ENCODE results near the gene HES5.

The HES5 gene

DNA sequence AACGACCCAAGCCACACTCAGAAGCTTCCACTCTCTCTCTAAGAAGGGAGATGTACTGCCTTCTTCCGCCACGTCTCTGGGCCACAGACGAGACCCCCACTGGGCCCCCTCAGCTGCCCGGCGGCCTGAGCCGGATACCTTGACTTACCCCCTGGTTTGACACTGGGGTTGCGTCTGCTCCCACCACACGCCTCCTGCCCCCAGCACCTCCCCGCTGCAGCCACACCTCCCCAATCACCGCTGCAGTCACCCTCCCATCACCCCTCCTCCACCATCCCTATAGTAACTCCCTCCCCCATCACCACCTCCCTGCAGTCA lies 14.3 kb downstream of the HES5 start:
- in situ Hi-C loops (cut with MboI; ENCODE audit: low pct_unique_long_range_greater_than_20kb, low sequenced_read_pairs, unreplicated experiment), result no loop called here

DNA sequence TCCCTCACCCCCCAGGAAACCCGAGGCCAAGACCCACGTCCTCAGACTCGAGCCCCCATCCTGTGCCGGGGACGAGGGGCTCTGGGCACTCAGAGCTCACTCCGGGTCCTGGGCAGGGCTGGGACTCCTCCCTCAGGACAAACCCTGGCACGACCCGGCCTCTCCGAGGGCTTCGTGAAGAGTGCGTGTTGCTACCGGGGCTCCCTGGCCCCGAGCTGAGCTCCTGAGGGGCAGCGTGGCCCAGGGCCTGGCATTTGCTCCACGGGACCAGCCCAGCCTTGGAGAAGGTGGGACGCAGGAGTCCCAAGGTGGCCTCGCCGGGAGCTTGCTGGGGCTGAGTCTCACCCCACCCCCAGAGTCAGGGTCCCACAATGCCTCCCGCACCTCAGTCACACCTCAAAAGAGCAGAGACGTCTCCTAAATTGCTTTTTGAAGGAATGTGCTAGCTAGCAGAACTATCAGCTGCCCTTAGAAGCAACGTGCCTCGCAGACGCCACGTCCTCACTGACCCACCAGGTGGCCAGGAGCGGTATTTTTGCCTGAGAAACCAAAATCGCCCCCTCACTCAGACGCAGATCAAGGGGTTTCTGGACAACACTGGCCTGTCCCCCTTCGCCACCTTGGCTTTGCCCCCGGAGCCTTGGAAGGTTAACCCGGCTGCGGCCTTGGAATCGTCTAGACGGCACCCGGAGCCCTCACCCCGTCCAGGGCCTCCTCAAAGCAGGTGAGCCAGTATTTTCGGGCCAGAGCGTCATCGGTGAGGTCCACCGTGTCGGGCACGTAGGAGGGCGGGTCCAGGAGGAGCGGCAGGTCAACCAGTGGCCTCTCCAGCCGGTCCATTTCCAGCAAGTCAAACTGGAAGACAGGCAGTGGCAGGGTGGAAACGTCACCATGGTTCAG lies 14.9 kb downstream of the HES5 start:
- TF ChIP-seq, protein P1, sequence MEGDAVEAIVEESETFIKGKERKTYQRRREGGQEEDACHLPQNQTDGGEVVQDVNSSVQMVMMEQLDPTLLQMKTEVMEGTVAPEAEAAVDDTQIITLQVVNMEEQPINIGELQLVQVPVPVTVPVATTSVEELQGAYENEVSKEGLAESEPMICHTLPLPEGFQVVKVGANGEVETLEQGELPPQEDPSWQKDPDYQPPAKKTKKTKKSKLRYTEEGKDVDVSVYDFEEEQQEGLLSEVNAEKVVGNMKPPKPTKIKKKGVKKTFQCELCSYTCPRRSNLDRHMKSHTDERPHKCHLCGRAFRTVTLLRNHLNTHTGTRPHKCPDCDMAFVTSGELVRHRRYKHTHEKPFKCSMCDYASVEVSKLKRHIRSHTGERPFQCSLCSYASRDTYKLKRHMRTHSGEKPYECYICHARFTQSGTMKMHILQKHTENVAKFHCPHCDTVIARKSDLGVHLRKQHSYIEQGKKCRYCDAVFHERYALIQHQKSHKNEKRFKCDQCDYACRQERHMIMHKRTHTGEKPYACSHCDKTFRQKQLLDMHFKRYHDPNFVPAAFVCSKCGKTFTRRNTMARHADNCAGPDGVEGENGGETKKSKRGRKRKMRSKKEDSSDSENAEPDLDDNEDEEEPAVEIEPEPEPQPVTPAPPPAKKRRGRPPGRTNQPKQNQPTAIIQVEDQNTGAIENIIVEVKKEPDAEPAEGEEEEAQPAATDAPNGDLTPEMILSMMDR (IDR thresholded peaks at IDR 0.05; ENCODE audit: extremely low read depth, insufficient read depth, missing control alignments), result no peak
- in situ Hi-C loops (cut with MboI; ENCODE audit: low pct_unique_long_range_greater_than_20kb, low sequenced_read_pairs, unreplicated experiment), result no loop called here

More for the DNA sequence above, 14.3 kb downstream of the HES5 start:
- TF ChIP-seq, protein P1 (IDR thresholded peaks at IDR 0.05; ENCODE audit: extremely low read depth, insufficient read depth, missing control alignments), result no peak
- no peak for DNase-seq (ENCODE audit: low spot score)

DNA sequence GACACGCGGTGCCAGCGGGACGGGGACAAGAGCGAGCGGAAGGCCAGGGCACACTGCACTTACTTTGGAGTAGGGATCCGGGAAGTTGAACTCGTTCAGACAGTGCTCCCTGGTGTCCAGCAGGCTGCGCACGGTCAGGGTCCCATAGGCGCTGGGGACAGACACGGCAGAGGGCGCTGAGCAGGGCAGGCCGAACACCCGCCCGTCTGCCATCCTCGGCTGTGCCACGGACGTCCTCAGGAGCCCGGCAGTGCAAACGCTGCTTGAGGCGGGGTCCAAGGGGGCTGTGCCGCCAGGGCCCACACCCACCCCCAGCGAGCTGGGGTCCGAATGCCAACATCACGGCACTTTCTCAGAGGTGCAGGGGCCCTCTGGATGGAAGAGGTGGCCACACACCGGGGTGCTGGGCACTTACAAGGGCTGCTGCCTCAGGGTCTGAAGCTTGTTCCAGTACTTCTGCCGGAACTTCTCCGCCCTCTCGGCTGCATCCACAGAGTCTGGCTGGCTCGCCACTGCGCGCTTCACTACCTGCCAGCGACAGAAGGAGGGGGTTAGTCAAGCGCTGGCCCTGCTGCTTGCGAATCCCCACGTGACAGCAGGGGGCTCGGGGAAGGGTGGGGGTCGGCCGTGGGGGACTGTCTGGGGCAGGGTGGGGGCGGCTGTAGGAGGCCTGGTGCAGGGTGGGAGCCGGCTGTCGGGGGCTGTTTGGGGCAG lies 16.0 kb downstream of the HES5 start:
- in situ Hi-C loops (cut with MboI; ENCODE audit: low pct_unique_long_range_greater_than_20kb, low sequenced_read_pairs, unreplicated experiment), result no loop called here
- TF ChIP-seq, protein P1 (IDR thresholded peaks at IDR 0.05; ENCODE audit: extremely low read depth, insufficient read depth, missing control alignments), result no peak
- no peak for DNase-seq (ENCODE audit: low spot score)

More for the DNA sequence above, 14.9 kb downstream of the HES5 start:
- no peak for DNase-seq (ENCODE audit: low spot score)

DNA sequence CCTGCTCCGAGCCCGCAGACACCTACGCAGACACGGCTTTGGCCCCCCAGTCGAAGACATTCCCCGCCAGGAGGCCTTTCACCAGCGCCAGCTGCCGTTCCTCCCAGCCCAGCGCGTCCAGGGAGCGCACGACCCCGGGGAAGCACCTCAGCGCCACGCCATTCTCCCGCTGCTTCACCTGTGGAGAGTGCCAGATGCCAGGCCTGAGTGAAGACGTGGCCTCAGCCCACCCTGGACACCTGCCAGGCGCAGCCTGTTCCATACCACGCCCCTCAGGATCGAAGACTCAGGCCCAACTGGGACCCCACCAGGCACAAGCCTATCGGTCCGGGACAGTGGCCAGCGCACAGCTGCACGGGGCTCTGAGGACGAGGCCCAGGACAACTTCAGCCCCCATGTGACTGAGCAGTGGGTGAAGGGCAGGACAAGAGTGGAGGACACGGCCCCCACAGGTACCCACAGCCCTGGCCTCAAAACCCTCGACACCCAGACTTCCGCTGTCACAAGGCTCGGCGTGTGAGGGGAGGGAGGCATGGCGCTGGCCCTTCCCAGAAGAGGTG lies 17.1 kb downstream of the HES5 start:
- TF ChIP-seq, protein P1 (IDR thresholded peaks at IDR 0.05; ENCODE audit: extremely low read depth, insufficient read depth, missing control alignments), result no peak
- in situ Hi-C loops (cut with MboI; ENCODE audit: low pct_unique_long_range_greater_than_20kb, low sequenced_read_pairs, unreplicated experiment), result no loop called here
- DNase-seq (ENCODE audit: low spot score), result no peak

DNA sequence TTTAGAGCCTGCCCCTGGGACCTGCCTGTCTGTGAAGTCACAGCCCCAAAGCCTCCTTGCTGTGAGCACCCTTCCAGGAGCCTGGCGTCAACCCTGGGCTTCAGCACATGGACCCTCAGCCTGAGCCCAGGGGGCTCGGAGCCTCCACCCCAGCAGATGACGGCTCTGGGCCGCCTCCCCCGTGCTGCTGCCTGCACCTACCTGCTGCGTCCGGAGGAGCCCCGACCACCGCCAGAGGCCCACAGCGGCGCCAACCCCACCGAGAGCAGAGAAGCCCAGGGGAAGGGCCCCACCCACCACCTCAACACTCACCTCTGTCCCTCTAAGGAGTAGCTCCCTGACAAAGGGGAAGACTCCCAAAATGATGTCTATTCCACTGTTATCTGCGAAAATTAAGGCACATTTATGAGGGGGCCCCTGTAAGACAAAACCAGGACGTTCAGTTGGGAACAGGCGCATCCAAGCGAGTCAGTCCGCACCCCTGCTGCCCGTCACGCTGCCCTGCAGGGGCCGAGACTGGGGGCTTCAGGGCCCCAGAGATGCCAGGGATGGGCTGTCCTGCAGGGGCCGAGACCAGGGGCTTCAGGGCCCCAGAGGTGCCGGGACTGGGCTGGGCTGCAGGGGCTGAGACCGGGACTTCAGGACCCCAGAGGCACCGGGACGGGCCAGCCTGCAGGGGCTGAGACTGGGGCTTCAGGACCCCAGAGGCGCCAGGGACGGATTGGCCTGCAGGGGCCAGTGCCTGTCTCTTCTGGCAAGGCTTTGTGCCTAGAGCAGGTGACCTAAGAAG lies 19.5 kb downstream of the HES5 start:
- TF ChIP-seq, protein P1 (IDR thresholded peaks at IDR 0.05; ENCODE audit: extremely low read depth, insufficient read depth, missing control alignments), result no peak
- DNase-seq (ENCODE audit: low spot score), result no peak
- in situ Hi-C loops (cut with MboI; ENCODE audit: low pct_unique_long_range_greater_than_20kb, low sequenced_read_pairs, unreplicated experiment), result no loop called here

DNA sequence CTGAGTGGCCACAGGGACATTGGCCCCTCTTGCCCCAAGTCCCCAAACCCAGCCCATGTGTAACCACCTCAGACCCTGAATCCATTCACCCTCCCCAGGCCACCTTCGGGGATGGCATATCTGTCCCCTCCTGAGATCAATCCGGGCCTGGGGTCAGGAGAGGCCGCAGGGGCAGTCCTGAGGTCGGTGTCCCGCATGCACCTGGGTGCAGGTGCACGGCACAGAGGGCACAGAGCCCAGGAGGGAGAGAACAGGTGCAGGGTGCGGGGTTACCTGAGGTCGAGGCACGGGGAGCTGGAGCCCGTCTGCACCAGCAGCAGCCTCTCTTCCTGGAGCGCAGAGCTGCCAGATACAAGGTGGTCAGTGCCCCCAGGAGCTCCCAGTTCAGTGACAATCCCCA lies 20.5 kb downstream of the HES5 start:
- DNase-seq (ENCODE audit: low spot score), result no peak
- TF ChIP-seq, protein P1 (IDR thresholded peaks at IDR 0.05; ENCODE audit: extremely low read depth, insufficient read depth, missing control alignments), result no peak
- in situ Hi-C loops (cut with MboI; ENCODE audit: low pct_unique_long_range_greater_than_20kb, low sequenced_read_pairs, unreplicated experiment), result no loop called here

All from GM13977 (cell line).